ENCODE results near the gene IP6K2. TPM values are rescaled to one million over a fixed set of nuclear protein-coding genes. Genes with fewer than 3 reads are reported as not detected.

IP6K2 gene
- total RNA-seq, 1 donor from 2014 or later, result 209 TPM

DNA sequence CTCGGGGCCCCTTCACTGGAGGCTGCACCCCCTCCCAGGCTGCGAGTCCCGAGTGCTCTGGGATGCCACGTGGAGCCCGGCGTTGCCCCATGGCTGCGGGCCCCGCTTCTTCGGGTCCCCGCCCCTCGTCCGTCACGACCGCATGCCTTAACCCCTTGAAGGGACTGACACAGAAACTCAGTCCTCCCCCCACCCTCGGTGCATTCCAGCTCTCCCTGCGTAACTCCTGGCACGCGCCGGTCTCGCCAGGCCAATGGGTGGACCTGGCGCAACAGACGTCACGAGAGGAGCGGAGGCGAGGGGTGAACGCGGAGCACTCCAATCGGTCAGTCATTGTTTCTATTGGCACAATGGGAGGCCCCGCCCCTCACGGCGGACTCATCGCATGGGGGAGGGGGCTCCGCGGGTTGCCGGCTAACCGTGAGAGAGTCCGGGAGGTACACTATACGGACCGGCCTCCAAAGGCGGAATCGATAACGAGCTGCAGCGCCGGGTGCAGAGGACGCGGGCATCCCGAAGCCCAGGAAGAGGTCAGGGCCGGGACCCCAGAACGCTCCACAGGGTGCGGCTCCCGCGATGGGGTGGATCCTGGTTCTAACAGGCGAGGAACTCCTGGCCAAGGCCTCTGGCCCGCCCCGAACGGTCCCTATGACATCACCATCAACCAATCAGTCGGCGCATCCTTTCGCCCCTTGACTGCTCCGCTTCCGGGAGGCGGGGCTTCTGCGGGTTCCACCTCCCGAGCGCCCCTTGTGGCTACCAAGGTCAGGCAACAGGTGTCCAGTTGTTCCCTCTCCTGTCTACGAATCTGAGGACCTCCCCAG is 53.3 kb downstream of the IP6K2 start:
- H3K9me3 Mint-ChIP-seq, result no peaks in the 10 kb centered on the region
- peak overlapping the region; percentile 100 for H3K27ac Mint-ChIP-seq
- H3K27me3 Mint-ChIP-seq (ENCODE audit: low read depth), result peaks cover 11% of the 10 kb centered on the region
- TF ChIP-seq CTCF (IDR thresholded peaks at IDR 0.05; ENCODE audit: unreplicated experiment), result peak; percentile 75
- H3K4me1 Mint-ChIP-seq, result peaks cover 14% of the 10 kb centered on the region
- peak; percentile 94 to 95 for DNase-seq (ENCODE audit: low spot score in 2 of 2, unreplicated experiment in 2 of 2)
- peaks cover 7% of the 10 kb centered on the region for H3K36me3 Mint-ChIP-seq
- H3K4me3 Mint-ChIP-seq, result peak overlapping the region; percentile 92

DNA sequence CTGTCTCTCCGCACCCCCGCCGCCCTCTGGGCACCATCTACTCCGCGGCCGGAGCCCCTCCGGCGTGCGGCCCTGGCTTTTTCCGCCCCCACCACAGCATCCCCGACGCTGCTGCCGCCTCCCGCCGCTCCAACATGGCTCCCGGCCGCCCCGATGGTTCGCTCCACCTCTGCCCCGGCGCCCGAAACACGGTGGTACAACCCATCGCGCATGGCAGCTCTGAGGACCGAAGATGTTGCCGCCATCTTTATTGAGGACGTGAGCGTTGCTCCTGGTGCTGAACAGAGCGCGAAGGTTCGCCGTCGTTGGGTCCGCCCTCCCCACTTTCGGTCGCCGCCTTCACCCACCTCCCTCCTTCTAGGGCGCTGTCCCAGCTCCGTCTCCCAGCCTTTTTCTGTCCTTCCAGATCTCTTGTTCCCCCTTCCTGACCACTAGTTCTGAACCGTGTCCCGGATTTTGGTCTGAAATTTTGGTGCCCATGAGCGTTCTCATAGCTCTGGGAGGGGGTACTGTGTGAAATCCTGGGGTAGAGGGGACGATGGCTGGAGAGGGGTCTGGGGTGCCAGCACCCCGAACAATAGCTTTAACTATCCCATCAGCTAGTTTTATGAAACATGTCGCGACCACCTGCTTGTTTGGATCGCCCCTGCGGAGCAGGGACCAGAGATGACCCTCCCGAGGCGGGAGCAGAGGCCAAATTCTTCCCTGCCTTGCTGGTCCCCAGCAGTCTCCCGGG is 54.1 kb downstream of the IP6K2 start, which contains the start of gene CELSR3:
CELSR3 (minus strand) TSS at position 134 of the 736 bp plus-strand sequence. CDS start 252 bp downstream, outside the sequence.
- Mint-ChIP-seq H3K36me3 (peaks cover 7% of the 10 kb centered on the region), H3K27me3 (ENCODE audit: low read depth) (peaks cover 11% of the 10 kb centered on the region), H3K4me1 (peaks cover 14% of the 10 kb centered on the region), H3K4me3 (peak within 1 kb of the TSS; percentile 92), H3K9me3 (no peaks in the 10 kb centered on the region), H3K27ac (peak within 1 kb of the TSS; percentile 100)
- TF ChIP-seq CTCF (IDR thresholded peaks at IDR 0.05; ENCODE audit: unreplicated experiment), result no peak
- DNase-seq (ENCODE audit: low spot score in 2 of 2, unreplicated experiment in 2 of 2), result peak; percentile 70 to 82

DNA sequence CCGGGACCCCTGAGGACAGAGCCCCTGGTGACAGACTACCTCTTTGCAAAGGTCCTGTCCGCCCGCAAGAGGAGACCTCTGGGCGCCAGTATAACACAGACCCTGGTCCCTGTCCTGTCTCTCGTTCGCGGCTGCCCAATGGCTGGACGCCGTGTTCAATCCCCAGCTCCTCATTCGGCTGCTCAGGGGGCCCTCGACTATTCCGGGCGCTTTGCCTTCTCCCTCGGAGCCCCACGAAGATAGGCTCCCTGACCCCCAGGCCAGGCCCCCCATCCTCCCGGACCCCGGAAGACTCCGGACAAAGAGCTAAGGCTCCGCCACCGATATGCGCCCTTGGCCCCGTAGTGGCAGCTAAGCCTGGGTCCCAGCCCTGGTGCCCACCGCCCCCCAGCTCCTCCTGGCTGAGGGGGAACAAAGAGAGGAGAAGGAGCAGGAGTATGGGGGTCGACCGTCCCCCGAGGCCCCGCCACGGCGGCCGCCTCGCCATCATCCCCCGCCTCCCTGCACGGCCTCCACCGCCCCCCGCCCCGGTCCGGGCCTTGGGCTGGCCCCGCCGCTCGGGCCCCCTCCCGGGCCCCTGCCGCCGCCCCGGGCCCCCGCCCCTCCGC is 54.8 kb downstream of the IP6K2 start:
- H3K9me3 Mint-ChIP-seq, result no peaks in the 10 kb centered on the region
- no peak for TF ChIP-seq CTCF (IDR thresholded peaks at IDR 0.05; ENCODE audit: unreplicated experiment)
- peaks cover 15% of the 10 kb centered on the region for H3K27me3 Mint-ChIP-seq (ENCODE audit: low read depth)
- peak overlapping the region; percentile 64 for H3K4me3 Mint-ChIP-seq
- peaks cover 14% of the 10 kb centered on the region for H3K4me1 Mint-ChIP-seq
- no peak for DNase-seq (ENCODE audit: low spot score in 2 of 2, unreplicated experiment in 2 of 2)
- peaks cover 7% of the 10 kb centered on the region for H3K36me3 Mint-ChIP-seq
- H3K27ac Mint-ChIP-seq, result peak overlapping the region; percentile 48

- TF ChIP-seq CTCF (IDR thresholded peaks at IDR 0.05; ENCODE audit: unreplicated experiment), result no peak
- peak; percentile 82 to 95 for DNase-seq (ENCODE audit: low spot score in 2 of 2, unreplicated experiment in 2 of 2)
- Mint-ChIP-seq H3K9me3 (no peaks in the 10 kb centered on the region), H3K27me3 (ENCODE audit: low read depth) (peaks cover 15% of the 10 kb centered on the region), H3K4me1 (peaks cover 14% of the 10 kb centered on the region), H3K4me3 (peak overlapping the region; percentile 64), H3K36me3 (peaks cover 7% of the 10 kb centered on the region), H3K27ac (peak overlapping the region; percentile 48)
Measured at GRCh38 chr3:48661501-48662144, 55.4 kb downstream of the IP6K2 start.

DNA sequence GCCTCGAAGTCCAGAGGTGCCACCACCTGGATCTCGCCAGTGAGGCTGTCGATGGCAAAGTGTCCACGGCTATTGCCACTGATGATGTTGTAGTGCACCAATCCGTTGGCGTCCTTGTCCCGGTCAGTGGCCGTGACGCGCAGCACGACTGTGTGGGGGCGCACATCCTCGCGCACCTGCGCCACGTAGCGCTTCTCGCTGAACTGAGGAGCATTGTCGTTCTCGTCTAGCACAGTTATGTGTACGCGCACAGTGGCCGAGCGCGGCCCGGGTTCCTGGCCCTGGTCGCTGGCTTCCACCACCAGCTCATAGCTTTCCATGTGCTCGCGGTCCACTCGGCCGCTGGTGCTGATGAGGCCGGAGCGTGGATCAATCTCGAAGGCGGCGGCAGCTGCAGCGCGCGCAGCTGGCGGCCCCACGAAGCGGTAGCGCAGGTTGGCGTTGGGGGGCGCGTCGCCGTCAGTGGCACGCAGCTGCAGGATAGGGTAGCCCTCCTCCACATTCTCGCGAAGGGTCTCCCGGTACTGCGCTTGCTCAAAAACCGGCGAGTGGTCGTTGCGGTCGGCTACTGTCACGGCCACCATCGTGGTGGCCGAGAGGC is 56.1 kb downstream of the IP6K2 start:
- DNase-seq (ENCODE audit: low spot score in 2 of 2, unreplicated experiment in 2 of 2), result no peak
- peaks cover 4% of the 10 kb centered on the region for H3K36me3 Mint-ChIP-seq
- H3K4me3 Mint-ChIP-seq, result peak overlapping the region; percentile 42
- H3K27ac Mint-ChIP-seq, result no peak overlapping the region
- no peaks in the 10 kb centered on the region for H3K9me3 Mint-ChIP-seq
- H3K27me3 Mint-ChIP-seq (ENCODE audit: low read depth), result peaks cover 15% of the 10 kb centered on the region
- no peak for TF ChIP-seq CTCF (IDR thresholded peaks at IDR 0.05; ENCODE audit: unreplicated experiment)
- H3K4me1 Mint-ChIP-seq, result peaks cover 14% of the 10 kb centered on the region
